Keratinocyte (primary cell): Measurements from ENCODE around the gene METTL22.

ENCODE experiments used
- EZH2 ChIP-seq: IDR thresholded peaks from one replicate; pipeline ENCODE4 v1.6.1; 2012; ENCODE audit warnings: inconsistent platforms, mild to moderate bottlenecking, low read length, moderate library complexity
- TF ChIP-seq, protein P1 (sequence below), 3 experiments: IDR thresholded peaks in 1 of 3; conservative IDR thresholded peaks in 1 of 3; optimal IDR thresholded peaks in 1 of 3; 2 replicates in 2 of 3; 3 replicates in 1 of 3; pipeline versions ENCODE3 to v1.5.1; 2011; ENCODE audit warnings: low read length in 3 of 3, mild to moderate bottlenecking in 3 of 3, moderate library complexity in 2 of 3, control low read depth in 1 of 3, inconsistent platforms in 1 of 3; ENCODE audit not compliant: insufficient read depth in 2 of 3; ENCODE audit errors: extremely low read depth in 1 of 3

DNA sequence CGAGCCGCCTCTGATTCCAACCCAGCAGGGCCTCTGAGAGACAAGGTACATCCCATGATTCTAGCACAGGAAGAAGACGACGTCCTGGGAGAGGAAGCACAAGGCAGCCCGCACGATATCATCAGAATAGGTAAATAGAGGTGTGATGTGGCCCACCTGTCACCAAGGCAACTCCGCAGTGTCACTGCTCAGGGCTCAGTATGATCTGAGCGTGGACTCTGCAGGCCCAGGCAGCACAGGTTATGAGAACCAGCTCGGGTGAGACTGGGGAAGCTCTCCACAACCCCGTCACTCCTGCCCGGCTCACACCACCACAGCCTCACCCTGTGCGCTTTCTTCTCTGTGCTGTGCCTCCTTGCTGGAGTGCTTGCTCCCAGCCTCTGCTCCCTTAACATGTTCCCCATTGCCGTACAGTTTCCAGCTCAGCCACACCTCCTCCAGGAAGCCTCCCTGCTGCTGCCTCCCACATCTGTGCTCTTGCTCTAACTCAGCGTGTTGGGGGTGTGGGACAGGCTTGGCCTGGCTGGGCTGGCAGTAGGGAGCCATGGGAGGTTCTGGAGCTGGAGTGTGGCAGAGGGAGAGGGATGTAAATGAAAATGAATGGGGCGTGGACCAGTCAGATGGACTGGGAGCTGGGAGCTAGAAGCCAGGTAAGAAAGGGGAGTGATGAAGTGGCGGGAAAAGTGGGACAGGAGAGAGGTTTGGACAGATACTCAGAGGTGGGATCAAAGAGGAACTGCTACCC lies 7.7 kb downstream of the METTL22 start:
- TF ChIP-seq, protein P1, sequence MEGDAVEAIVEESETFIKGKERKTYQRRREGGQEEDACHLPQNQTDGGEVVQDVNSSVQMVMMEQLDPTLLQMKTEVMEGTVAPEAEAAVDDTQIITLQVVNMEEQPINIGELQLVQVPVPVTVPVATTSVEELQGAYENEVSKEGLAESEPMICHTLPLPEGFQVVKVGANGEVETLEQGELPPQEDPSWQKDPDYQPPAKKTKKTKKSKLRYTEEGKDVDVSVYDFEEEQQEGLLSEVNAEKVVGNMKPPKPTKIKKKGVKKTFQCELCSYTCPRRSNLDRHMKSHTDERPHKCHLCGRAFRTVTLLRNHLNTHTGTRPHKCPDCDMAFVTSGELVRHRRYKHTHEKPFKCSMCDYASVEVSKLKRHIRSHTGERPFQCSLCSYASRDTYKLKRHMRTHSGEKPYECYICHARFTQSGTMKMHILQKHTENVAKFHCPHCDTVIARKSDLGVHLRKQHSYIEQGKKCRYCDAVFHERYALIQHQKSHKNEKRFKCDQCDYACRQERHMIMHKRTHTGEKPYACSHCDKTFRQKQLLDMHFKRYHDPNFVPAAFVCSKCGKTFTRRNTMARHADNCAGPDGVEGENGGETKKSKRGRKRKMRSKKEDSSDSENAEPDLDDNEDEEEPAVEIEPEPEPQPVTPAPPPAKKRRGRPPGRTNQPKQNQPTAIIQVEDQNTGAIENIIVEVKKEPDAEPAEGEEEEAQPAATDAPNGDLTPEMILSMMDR (optimal IDR thresholded peaks at IDR 0.05 in 1 of 3, IDR thresholded peaks at IDR 0.05 in 1 of 3, conservative IDR thresholded peaks at IDR 0.05 in 1 of 3; ENCODE audit: extremely low read depth in 1 of 3, insufficient read depth in 2 of 3, low read length in 3 of 3), result no peak
- TF ChIP-seq EZH2, result no peak
